Thoracic aorta (tissue), 2 donors: ENCODE measurements around the gene PRR7. TPM values are rescaled to one million over a fixed set of nuclear protein-coding genes. Genes with fewer than 3 reads are reported as not detected.

Source experiments
- ATAC-seq: fragments of 150-250 bp; one replicate; pipeline ENCODE4 v1.8.0; 2017; ENCODE audit warnings: low read depth; ENCODE audit not compliant: insufficient number of reproducible peaks, low FRiP score
- DNase-seq: peaks from one replicate; pipeline ENCODE4 v3.0.0-alpha.2; 2020; ENCODE audit warnings: low spot score
- H3K27ac ChIP-seq, 2 donors: fragments of 200-600 bp; sonication (generic); 1 replicate in 1 of 2; 2 replicates in 1 of 2; pipeline ENCODE4 v1.5.1; 2016; ENCODE audit warnings: mild to moderate bottlenecking in 2 of 2, moderate library complexity in 2 of 2
- H3K27me3 ChIP-seq: fragments of 200-600 bp; sonication (generic); replicated peaks from 2 replicates; pipeline ENCODE4 v1.6.0; 2016; ENCODE audit warnings: mild to moderate bottlenecking; ENCODE audit not compliant: insufficient read depth
- H3K36me3 ChIP-seq: fragments of 200-600 bp; sonication (generic); one replicate; pipeline ENCODE4 v1.5.1; 2016
- H3K4me1 ChIP-seq, 2 donors: fragments of 200-600 bp; sonication (generic); 1 replicate in 1 of 2; 2 replicates in 1 of 2; pipeline versions ENCODE4 v1.5.1 to v1.6.0; 2016; ENCODE audit warnings: low read depth in 2 of 2, mild to moderate bottlenecking in 1 of 2; ENCODE audit not compliant: control insufficient read depth in 1 of 2
- H3K4me3 ChIP-seq: fragments of 200-600 bp; sonication (generic); 2 replicates; pipeline ENCODE4 v1.5.1; 2016; ENCODE audit warnings: mild to moderate bottlenecking
- H3K9me3 ChIP-seq: fragments of 200-600 bp; sonication (generic); 2 replicates; pipeline ENCODE4 v1.5.1; 2016
- total RNA-seq, 2 donors: library from RNA; depleted of rRNA; stranded (reverse); fragments of >200 nt; gene quantifications; one replicate each; pipeline versions ENCODE4 v1.1.0 to v1.2.3, GENCODE V29; 2016
- TF ChIP-seq, protein P1 (sequence below): fragments of 200-600 bp; sonication (generic); IDR thresholded peaks from one replicate; pipeline ENCODE4 v1.5.1; 2019; ENCODE audit warnings: antibody characterized with exemption

The PRR7 gene
- total RNA-seq, 2 donors from 2014 or later, result 4.1 to 11.0 TPM

- H3K4me3 ChIP-seq, result no peak overlapping the region
- H3K4me1 ChIP-seq, result peaks cover 15 to 93% of the 10 kb centered on the region in 2 donors
- no peak for DNase-seq
- H3K9me3 ChIP-seq, result no peaks in the 10 kb centered on the region
- no peak for ATAC-seq
- no peaks in the 10 kb centered on the region for H3K27me3 ChIP-seq
- peak overlapping the region in 1 of 2 donors; percentile 58 for H3K27ac ChIP-seq
- peaks cover 78% of the 10 kb centered on the region for H3K36me3 ChIP-seq
- TF ChIP-seq, protein P1, sequence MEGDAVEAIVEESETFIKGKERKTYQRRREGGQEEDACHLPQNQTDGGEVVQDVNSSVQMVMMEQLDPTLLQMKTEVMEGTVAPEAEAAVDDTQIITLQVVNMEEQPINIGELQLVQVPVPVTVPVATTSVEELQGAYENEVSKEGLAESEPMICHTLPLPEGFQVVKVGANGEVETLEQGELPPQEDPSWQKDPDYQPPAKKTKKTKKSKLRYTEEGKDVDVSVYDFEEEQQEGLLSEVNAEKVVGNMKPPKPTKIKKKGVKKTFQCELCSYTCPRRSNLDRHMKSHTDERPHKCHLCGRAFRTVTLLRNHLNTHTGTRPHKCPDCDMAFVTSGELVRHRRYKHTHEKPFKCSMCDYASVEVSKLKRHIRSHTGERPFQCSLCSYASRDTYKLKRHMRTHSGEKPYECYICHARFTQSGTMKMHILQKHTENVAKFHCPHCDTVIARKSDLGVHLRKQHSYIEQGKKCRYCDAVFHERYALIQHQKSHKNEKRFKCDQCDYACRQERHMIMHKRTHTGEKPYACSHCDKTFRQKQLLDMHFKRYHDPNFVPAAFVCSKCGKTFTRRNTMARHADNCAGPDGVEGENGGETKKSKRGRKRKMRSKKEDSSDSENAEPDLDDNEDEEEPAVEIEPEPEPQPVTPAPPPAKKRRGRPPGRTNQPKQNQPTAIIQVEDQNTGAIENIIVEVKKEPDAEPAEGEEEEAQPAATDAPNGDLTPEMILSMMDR, result no peak
These were observed 39.6 kb downstream of the PRR7 start for GRCh38 chr5:177486256-177486655.

- H3K36me3 ChIP-seq, result peaks cover 80% of the 10 kb centered on the region
- peaks cover 17 to 92% of the 10 kb centered on the region in 2 donors for H3K4me1 ChIP-seq
- DNase-seq (no peak), ATAC-seq (no peak)
- no peaks in the 10 kb centered on the region for H3K27me3 ChIP-seq
- TF ChIP-seq, protein P1, result no peak
- H3K9me3 ChIP-seq, result no peaks in the 10 kb centered on the region
- no peak overlapping the region for H3K4me3 ChIP-seq
- H3K27ac ChIP-seq, result peak overlapping the region in 1 of 2 donors; percentile 58
These were observed 40.5 kb downstream of the PRR7 start for GRCh38 chr5:177487144-177487543.

DNA sequence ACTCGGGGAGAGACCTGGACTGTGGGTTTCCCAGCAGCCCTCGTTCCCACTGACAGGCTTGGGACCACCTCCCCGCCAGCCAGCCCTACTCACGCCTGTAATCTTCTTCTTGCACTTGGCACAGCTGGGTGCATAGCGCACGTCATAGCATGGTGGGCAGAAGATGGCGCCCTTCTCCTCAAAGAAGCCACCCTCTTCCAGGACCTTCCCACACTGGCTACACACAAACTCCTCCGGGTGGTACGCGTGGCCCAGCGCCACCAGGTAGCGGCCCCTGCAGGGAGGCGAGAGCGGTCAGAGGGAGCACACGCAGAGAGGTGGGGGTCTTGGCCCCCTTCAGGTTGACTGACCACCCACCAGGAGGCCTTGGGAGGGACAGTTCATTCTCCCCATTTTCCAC lies 41.4 kb downstream of the PRR7 start:
- H3K27ac ChIP-seq, result peak overlapping the region; percentile 19 to 58

GRCh38 chr5:177489119-177489716 lies 42.6 kb downstream of the PRR7 start:
- H3K27me3 ChIP-seq, result no peaks in the 10 kb centered on the region
- peaks cover 84% of the 10 kb centered on the region for H3K36me3 ChIP-seq
- ATAC-seq (no peak), DNase-seq (no peak)
- TF ChIP-seq, protein P1, result no peak
- no peak overlapping the region for H3K4me3 ChIP-seq
- H3K27ac ChIP-seq, result peak overlapping the region; percentile 77 to 100
- H3K9me3 ChIP-seq, result no peaks in the 10 kb centered on the region
- peaks cover 38 to 95% of the 10 kb centered on the region in 2 donors for H3K4me1 ChIP-seq

More for the DNA sequence above, 41.4 kb downstream of the PRR7 start:
- peaks cover 87% of the 10 kb centered on the region for H3K36me3 ChIP-seq
- H3K4me3 ChIP-seq, result no peak overlapping the region
- DNase-seq (no peak), ATAC-seq (no peak)
- H3K27me3 ChIP-seq, result no peaks in the 10 kb centered on the region
- H3K9me3 ChIP-seq, result no peaks in the 10 kb centered on the region
- TF ChIP-seq, protein P1, result no peak
- peaks cover 25 to 95% of the 10 kb centered on the region in 2 donors for H3K4me1 ChIP-seq

GRCh38 chr5:177490311-177490991 lies 43.8 kb downstream of the PRR7 start:
- Histone ChIP-seq H3K27me3 (no peaks in the 10 kb centered on the region), H3K4me1 (peaks cover 48 to 95% of the 10 kb centered on the region in 2 donors), H3K27ac (peak overlapping the region; percentile 77 to 100), H3K9me3 (no peaks in the 10 kb centered on the region), H3K36me3 (peaks cover 74% of the 10 kb centered on the region), H3K4me3 (peak overlapping the region; percentile 90)
- TF ChIP-seq, protein P1, result no peak
- ATAC-seq (no peak), DNase-seq (no peak)
